Neural progenitor cell (in vitro differentiated cells): ENCODE measurements around the gene CTSO.

Experiments used
- EZH2 ChIP-seq: fragments of 200-600 bp; sonication (generic); IDR thresholded peaks from 2 replicates; pipeline ENCODE4 v1.6.1; 2017; ENCODE audit warnings: antibody characterized with exemption, mild to moderate bottlenecking, moderate library complexity
- TF ChIP-seq, protein P1 (sequence below): fragments of 200-600 bp; sonication (generic); IDR thresholded peaks from 2 replicates; pipeline ENCODE4 v1.5.1; 2017; ENCODE audit warnings: antibody characterized with exemption, mild to moderate bottlenecking

- TF ChIP-seq EZH2: no peak
- TF ChIP-seq, protein P1, sequence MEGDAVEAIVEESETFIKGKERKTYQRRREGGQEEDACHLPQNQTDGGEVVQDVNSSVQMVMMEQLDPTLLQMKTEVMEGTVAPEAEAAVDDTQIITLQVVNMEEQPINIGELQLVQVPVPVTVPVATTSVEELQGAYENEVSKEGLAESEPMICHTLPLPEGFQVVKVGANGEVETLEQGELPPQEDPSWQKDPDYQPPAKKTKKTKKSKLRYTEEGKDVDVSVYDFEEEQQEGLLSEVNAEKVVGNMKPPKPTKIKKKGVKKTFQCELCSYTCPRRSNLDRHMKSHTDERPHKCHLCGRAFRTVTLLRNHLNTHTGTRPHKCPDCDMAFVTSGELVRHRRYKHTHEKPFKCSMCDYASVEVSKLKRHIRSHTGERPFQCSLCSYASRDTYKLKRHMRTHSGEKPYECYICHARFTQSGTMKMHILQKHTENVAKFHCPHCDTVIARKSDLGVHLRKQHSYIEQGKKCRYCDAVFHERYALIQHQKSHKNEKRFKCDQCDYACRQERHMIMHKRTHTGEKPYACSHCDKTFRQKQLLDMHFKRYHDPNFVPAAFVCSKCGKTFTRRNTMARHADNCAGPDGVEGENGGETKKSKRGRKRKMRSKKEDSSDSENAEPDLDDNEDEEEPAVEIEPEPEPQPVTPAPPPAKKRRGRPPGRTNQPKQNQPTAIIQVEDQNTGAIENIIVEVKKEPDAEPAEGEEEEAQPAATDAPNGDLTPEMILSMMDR: no peak
These were observed 50.2 kb downstream of the CTSO start, which contains the start of gene TDO2 for GRCh38 chr4:155903453-155903852.
